ENCODE data around the gene CHFR.

DNA sequence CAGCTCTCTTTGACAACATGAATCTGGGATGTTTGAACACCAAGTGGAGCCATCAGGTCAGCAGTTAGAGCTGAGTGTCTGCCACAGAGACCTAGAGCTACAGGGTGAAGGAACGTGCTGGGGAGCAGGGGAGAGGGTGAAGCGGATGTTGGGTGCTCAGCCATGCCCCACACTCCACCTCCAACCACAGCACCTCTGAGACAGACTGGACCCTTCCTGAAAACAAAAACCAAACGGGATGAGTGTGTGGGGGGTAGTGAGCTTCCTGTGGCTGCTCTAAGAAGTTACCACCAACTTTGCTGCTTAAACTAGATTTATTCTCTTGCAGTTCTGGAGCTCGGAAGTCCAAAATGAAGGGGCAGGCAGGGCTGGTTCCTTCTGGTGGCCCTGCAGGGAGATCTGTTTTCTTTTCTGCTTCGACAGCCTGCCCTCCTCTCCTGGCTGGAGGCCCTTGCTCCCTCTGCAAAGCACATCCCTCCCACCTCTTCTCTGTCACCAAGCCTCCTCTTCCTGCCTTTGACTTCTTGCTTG lies 53.2 kb downstream of the CHFR start:
- TF ChIP-seq, protein P1, sequence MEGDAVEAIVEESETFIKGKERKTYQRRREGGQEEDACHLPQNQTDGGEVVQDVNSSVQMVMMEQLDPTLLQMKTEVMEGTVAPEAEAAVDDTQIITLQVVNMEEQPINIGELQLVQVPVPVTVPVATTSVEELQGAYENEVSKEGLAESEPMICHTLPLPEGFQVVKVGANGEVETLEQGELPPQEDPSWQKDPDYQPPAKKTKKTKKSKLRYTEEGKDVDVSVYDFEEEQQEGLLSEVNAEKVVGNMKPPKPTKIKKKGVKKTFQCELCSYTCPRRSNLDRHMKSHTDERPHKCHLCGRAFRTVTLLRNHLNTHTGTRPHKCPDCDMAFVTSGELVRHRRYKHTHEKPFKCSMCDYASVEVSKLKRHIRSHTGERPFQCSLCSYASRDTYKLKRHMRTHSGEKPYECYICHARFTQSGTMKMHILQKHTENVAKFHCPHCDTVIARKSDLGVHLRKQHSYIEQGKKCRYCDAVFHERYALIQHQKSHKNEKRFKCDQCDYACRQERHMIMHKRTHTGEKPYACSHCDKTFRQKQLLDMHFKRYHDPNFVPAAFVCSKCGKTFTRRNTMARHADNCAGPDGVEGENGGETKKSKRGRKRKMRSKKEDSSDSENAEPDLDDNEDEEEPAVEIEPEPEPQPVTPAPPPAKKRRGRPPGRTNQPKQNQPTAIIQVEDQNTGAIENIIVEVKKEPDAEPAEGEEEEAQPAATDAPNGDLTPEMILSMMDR (IDR thresholded peaks at IDR 0.05), result no peak
- no peak for TF ChIP-seq POLR2A (IDR thresholded peaks at IDR 0.05)

Data from heart left ventricle (tissue), 13 donors.